IPS-18a (cell line): ENCODE results near the gene BAZ1B.
A peak's percentile ranks its signal among the peaks of the same experiment; 100 is the strongest.
"Not testable (repeated sequence)": the region's sequence is repeated elsewhere in the genome, so short reads cannot be mapped to it uniquely, and the experiment has no call there.

Experiments
- H3K27ac ChIP-seq: one replicate; pipeline ENCODE4 v1.5.1; 2013; ENCODE audit warnings: low read length
- H3K27me3 ChIP-seq: one replicate; pipeline ENCODE4 v1.6.1; 2013; ENCODE audit warnings: mild to moderate bottlenecking, low read length; ENCODE audit not compliant: control insufficient read depth, insufficient read depth
- H3K36me3 ChIP-seq: one replicate; pipeline ENCODE4 v1.6.1; 2013; ENCODE audit warnings: low read depth, low read length; ENCODE audit not compliant: control insufficient read depth
- H3K4me1 ChIP-seq: one replicate; pipeline ENCODE4 v1.6.1; 2013; ENCODE audit warnings: low read depth, low read length; ENCODE audit not compliant: control insufficient read depth
- H3K4me3 ChIP-seq: one replicate; pipeline ENCODE4 v1.5.1; 2013; ENCODE audit warnings: low read length
- H3K9ac ChIP-seq: one replicate; pipeline ENCODE4 v1.6.1; 2013; ENCODE audit warnings: mild to moderate bottlenecking, low read length, moderate library complexity
- H3K9me3 ChIP-seq: one replicate; pipeline ENCODE4 v1.6.1; 2013; ENCODE audit warnings: low read depth, low read length; ENCODE audit not compliant: control insufficient read depth

BAZ1B gene

GRCh38 chr7:73557397-73558257 is 35.5 kb upstream of the BAZ1B start, which contains the start of gene BCL7B:
TSS of gene BCL7B (minus strand) at chr7:73557690. CDS start at chr7:73557578, 112 bp downstream.
- Histone ChIP-seq H3K27ac (peak within 1 kb of the TSS; percentile 39), H3K9me3 (no peaks in the 10 kb centered on the region), H3K4me3 (peak within 1 kb of the TSS; percentile 69), H3K4me1 (peaks cover 3% of the 10 kb centered on the region), H3K27me3 (peaks cover 3% of the 10 kb centered on the region), H3K9ac (peak within 1 kb of the TSS; percentile 82), H3K36me3 (no peaks in the 10 kb centered on the region)

GRCh38 chr7:73557108-73557396 is 35.0 kb upstream of the BAZ1B start:
- H3K9ac ChIP-seq, result peak overlapping the region; percentile 82
- H3K27me3 ChIP-seq, result peaks cover 3% of the 10 kb centered on the region
- no peak overlapping the region for H3K27ac ChIP-seq
- H3K36me3 ChIP-seq, result no peaks in the 10 kb centered on the region
- H3K4me1 ChIP-seq, result peaks cover 3% of the 10 kb centered on the region
- H3K9me3 ChIP-seq, result no peaks in the 10 kb centered on the region
- H3K4me3 ChIP-seq, result peak overlapping the region; percentile 69

GRCh38 chr7:73556208-73557107 is 34.4 kb upstream of the BAZ1B start:
- H3K9ac ChIP-seq, result peak overlapping the region; percentile 6
- H3K9me3 ChIP-seq, result no peaks in the 10 kb centered on the region
- H3K4me3 ChIP-seq, result peak overlapping the region; percentile 69
- peaks cover 3% of the 10 kb centered on the region for H3K27me3 ChIP-seq
- peaks cover 3% of the 10 kb centered on the region for H3K4me1 ChIP-seq
- no peak overlapping the region for H3K27ac ChIP-seq
- peaks cover 2% of the 10 kb centered on the region for H3K36me3 ChIP-seq

GRCh38 chr7:73555411-73555982 is 33.4 kb upstream of the BAZ1B start:
- H3K36me3 ChIP-seq, result peaks cover 9% of the 10 kb centered on the region
- no peak overlapping the region for H3K9ac ChIP-seq
- H3K27me3 ChIP-seq, result peaks cover 3% of the 10 kb centered on the region
- H3K4me3 ChIP-seq, result no peak overlapping the region
- no peaks in the 10 kb centered on the region for H3K9me3 ChIP-seq
- no peak overlapping the region for H3K27ac ChIP-seq
- H3K4me1 ChIP-seq, result peaks cover 3% of the 10 kb centered on the region

- not testable (repeated sequence) for H3K4me1 ChIP-seq, H3K27ac ChIP-seq, H3K36me3 ChIP-seq
These were observed 28.0 kb upstream of the BAZ1B start for GRCh38 chr7:73550093-73550492.

GRCh38 chr7:73549176-73549575 is 27.1 kb upstream of the BAZ1B start:
- no peaks in the 10 kb centered on the region for H3K27me3 ChIP-seq
- H3K27ac ChIP-seq, result no peak overlapping the region
- H3K36me3 ChIP-seq, result peaks cover 9% of the 10 kb centered on the region
- no peak overlapping the region for H3K4me3 ChIP-seq
- no peak overlapping the region for H3K9ac ChIP-seq
- no peaks in the 10 kb centered on the region for H3K9me3 ChIP-seq
- no peaks in the 10 kb centered on the region for H3K4me1 ChIP-seq

More at GRCh38 chr7:73550093-73550492, 28.0 kb upstream of the BAZ1B start:
- not testable (repeated sequence) for H3K9me3 ChIP-seq, H3K4me3 ChIP-seq, H3K27me3 ChIP-seq, H3K9ac ChIP-seq

GRCh38 chr7:73547841-73548240 is 25.7 kb upstream of the BAZ1B start:
- Histone ChIP-seq H3K27ac (no peak overlapping the region), H3K9ac (no peak overlapping the region), H3K27me3 (no peaks in the 10 kb centered on the region), H3K9me3 (no peaks in the 10 kb centered on the region), H3K4me3 (no peak overlapping the region), H3K4me1 (no peaks in the 10 kb centered on the region), H3K36me3 (peaks cover 12% of the 10 kb centered on the region)

GRCh38 chr7:73544678-73545077 is 22.6 kb upstream of the BAZ1B start:
- Histone ChIP-seq H3K4me3 (no peak overlapping the region), H3K9me3 (no peaks in the 10 kb centered on the region), H3K9ac (no peak overlapping the region), H3K36me3 (peaks cover 22% of the 10 kb centered on the region), H3K27me3 (no peaks in the 10 kb centered on the region), H3K4me1 (no peaks in the 10 kb centered on the region), H3K27ac (no peak overlapping the region)

- Histone ChIP-seq H3K9me3 (no peaks in the 10 kb centered on the region), H3K36me3 (peaks cover 40% of the 10 kb centered on the region), H3K9ac (no peak overlapping the region), H3K4me3 (no peak overlapping the region), H3K4me1 (no peaks in the 10 kb centered on the region), H3K27me3 (no peaks in the 10 kb centered on the region), H3K27ac (no peak overlapping the region)
These were observed 19.6 kb upstream of the BAZ1B start for GRCh38 chr7:73541722-73542121.

GRCh38 chr7:73539709-73540108 is 17.6 kb upstream of the BAZ1B start:
- Histone ChIP-seq H3K9me3 (no peaks in the 10 kb centered on the region), H3K36me3 (peaks cover 46% of the 10 kb centered on the region), H3K9ac (no peak overlapping the region), H3K4me1 (no peaks in the 10 kb centered on the region), H3K4me3 (no peak overlapping the region), H3K27ac (no peak overlapping the region), H3K27me3 (no peaks in the 10 kb centered on the region)

- H3K9me3 ChIP-seq, H3K4me3 ChIP-seq, H3K9ac ChIP-seq, H3K4me1 ChIP-seq, H3K27ac ChIP-seq, H3K27me3 ChIP-seq: not testable (repeated sequence)
- H3K36me3 ChIP-seq, result peaks cover 46% of the 10 kb centered on the region
These were observed 16.4 kb upstream of the BAZ1B start for GRCh38 chr7:73538510-73538909.
